GM21737 (cell line): ENCODE results near the gene MBTPS2.
"Not testable (repeated sequence)": the region's sequence is repeated elsewhere in the genome, so short reads cannot be mapped to it uniquely, and the experiment has no call there.

Source experiments
- ATAC-seq: cut with Tn5 transposase; IDR thresholded peaks from one replicate; pipeline ENCODE4 v1.9.1; 2021; ENCODE audit warnings: mild to moderate bottlenecking, moderate library complexity; ENCODE audit not compliant: unreplicated experiment

The MBTPS2 gene

DNA sequence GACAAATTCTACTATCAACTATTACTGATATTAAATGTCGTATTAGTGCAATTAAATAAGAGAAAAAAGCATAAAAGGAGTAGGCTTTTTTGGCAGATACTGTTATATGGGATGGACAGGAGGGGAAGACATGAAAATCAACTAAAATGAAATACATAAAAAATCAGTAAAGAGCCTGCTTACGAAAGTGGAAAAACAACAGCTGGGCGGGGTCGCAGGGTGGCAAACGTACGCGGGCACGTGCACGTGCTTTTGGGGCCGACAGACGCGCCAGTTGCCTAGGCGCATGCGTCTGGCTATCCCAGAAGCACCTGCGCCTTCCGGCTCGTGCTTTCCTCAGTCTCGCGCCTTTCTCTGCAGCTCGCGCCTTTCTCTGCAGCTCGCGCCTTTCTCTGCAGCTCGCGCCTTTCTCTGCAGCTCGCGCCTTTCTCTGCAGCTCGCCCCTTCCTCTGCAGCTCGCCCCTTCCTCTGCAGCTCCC, 16.6 kb downstream of the MBTPS2 start, which contains the start of gene YY2:
Gene YY2 (plus strand): TSS at position 51 of the 479 bp plus-strand sequence. CDS start 498 bp downstream, outside the sequence.
- no peak for ATAC-seq

DNA sequence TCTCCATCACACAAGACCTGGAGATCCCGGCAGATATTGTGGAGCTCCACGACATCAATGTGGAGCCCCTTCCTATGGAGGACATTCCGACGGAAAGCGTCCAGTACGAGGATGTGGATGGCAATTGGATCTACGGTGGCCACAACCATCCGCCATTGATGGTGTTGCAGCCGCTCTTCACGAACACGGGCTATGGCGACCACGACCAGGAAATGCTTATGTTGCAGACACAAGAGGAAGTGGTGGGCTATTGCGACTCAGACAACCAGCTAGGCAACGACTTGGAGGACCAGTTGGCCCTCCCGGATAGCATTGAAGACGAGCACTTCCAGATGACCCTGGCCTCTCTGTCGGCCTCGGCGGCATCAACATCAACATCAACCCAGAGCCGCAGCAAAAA, 17.1 kb downstream of the MBTPS2 start:
- ATAC-seq: no peak

DNA sequence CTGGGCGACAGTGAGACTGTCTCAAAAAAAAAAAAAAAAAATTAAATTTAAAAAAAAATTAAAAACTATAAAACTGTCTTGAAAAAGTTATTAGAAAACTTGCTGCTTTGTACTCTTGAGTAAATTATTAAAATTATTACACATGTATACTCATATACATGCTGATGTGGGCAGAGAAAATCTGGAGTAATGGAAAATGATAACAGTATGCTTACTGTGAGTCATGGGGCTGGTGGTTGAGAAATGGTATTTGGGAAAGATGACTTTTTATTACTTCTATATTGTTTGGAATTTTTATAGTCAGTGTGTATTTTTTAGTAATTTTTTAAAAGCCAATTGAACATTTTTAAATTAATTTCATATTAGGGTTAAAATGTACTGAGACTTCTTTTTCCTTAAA, 23.8 kb downstream of the MBTPS2 start:
- ATAC-seq: no peak

DNA sequence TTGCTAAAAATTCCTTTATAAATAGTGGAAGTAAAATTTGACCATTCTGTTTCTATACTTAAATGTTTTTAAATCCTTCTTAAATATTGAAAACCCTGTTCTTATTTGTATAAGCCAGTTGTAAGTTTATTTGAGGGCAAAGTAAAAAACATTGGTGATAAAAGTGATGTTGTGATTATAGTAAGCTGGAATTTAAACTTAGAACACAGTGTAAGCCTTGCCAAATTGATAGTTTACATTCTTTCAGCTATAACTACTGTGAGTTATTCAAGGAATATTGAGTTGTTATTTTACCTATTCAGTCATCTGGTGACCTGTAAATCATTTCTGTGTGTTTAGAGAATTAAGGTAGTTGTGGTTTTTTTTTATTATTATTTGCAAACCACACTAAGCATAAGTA, 26.0 kb downstream of the MBTPS2 start:
- ATAC-seq: no peak

DNA sequence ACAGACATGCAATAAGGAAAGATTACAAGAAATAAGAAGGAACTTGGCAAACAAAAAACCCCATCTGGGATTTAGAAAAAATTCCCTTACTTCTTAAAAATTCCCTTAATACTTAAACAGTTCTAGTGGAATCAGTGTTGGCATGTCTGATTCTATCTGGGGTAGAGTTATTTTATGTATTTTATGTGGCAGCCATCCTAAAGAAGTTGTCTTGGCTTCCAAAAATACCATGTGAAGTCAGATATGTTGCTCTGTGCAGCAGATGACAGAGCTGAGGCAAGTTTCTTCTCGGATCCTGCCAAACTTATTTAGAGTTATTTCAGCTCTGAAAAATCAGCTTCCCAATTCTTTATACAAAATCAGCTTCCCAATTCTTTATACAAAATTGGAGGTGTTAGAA, 31.1 kb downstream of the MBTPS2 start:
- ATAC-seq: no peak

DNA sequence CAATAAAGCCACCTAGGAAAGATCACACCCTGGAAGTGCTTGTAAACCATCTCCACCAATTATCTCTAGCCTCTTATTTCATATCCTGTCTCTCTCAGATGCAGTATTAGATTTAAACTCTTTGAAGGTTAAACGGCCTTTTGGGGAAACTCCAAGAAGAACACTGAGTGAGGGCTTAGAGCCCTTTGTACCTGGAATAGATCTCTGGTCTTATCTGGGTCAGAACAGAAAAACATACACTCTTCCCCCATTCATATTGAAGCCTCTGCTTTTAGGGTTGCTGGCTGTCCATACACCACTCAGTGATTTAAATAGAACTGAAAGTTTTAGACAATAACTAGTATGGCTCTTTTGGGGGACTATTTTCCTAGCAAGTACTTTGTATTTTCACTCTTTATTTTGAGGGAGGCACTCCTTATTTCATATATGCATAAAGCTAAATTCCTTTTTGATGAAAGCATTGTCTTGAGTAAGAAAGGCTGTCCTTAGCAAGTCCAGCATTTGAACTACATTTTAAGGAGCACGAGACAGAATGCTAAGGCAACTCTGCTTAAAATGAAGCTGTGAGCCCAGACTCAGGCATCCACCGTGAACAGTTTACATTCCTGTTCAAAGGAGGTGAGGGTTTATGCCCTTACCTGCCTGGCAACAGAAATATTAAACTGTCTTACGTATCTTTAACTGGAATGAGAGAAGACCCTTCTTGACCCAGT, 33.8 kb downstream of the MBTPS2 start:
- no peak for ATAC-seq

DNA sequence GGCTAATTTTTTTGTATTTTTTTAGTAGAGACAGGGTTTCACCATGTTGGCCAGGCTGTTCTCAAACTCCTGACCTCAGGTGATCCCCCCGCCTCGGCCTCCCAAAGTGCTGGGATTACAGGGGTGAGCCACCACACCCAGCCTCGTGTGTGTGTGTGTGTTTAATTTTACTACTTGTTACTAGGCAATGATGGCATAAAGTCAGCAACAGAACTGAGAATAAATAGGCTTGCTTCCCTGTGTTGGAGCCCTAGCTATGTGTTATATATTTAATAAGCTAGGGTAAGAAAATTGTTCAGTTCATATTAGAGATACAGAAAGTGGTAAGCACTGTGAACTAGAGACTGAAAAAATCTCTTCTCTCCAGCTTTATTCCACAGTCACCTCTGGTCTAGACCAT, 34.8 kb downstream of the MBTPS2 start:
- not testable (repeated sequence) for ATAC-seq

DNA sequence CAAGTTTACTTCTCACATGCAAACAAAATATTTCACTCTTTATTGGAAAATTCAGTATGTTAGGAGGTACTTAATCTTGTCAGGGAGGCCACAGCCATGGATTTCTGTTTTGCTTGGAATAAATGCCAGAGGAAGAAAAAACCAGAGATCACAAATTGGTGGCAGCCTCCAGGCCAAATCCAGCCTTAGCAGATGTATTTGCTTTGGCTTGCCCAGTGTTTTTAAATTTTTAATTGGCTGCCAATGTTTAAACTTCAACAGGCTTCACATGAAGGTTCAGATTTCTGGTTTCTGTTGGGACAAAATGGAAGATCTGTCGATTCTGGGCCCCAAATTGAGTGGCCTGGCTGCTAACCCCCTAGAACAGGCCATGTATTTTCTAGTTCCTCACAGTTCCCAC, 35.6 kb downstream of the MBTPS2 start:
- ATAC-seq: no peak

DNA sequence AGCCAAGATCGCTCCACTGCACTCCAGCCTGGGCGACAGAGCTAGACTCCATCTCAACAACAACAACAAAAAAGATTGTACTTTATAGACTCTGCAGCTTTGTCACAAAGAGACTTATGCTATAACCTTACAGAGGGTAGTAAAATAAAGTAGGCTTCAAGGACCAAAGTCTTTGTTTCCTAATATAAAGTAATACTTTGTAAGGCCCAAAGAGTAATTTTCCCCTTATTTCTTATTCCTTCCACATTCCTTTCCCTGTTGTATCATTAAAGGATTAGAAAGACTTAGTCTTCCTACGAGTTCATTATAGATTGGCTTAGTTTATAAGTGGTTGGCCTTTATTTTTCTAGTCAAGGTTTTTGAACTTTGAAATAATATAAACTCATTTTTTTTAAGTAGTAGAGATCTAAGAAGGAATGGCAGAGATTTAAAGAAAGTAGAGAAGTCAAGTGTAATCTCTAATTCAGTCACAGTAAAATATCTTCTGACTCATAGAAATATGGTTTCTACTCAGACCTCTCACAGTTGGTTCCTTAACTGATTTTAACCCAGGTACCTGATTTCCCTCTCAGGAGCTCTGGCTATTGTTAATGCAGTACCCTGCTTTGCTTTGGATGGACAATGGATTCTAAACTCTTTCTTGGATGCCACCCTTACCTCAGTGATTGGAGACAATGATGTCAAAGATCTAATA, 42.6 kb downstream of the MBTPS2 start:
- ATAC-seq: no peak

DNA sequence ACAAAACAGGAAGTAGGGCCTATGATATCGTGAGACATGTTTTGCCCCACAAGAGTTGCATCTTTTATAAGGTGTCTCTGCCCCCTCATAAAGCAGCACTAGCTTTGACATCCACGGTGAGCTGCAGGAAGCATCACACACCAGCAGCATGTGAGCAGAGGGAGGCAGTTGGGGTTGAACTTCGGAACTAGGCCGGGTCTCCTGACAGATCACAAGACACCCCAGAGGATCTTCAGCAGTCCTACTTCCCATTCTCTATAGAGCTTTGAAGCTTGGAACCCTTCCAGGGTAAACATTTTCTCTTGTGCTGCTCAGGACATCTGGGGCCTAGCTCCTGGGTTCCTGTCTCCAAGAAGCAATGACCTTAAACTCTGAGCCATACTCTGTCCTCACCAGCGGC, 43.8 kb downstream of the MBTPS2 start:
- ATAC-seq: no peak

DNA sequence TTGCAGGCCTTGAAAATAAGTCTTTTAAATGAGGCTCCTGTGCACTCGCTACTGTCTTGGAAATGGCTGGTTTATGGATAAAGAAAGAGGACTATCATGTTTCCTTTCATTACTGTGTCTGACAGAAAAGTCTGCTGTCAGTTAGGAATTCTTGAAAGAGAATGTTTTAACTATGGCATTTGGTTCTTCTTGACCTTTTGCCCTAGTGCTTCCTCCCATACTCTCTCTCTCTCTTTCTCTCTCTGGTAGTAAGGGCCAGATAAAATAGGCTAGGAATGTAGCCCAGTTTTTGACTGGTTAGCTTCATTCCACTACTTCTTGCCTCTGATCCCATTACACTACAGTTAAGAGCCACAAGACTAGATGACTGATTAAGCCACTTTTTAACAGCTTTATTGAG, 46.2 kb downstream of the MBTPS2 start:
- ATAC-seq: no peak

DNA sequence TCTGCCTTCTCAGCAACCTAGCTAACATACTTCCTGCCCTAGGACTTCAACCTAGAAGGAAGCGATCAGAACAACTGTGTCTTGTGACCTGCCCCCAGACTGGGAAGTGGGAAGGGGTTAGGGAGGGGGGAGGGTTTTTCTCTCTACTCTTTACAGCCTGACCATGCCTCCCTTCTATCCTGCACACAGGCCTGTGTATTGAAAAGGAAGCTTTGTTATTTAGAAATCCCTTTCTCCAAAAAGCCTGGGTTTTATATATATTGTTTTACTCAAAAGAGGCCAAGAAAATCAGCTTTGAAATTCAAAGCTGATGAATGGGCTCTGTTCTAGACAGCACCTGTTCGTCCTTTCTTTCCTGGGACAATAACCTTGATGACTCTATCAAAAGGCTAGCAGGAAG, 65.9 kb downstream of the MBTPS2 start:
- ATAC-seq: no peak

DNA sequence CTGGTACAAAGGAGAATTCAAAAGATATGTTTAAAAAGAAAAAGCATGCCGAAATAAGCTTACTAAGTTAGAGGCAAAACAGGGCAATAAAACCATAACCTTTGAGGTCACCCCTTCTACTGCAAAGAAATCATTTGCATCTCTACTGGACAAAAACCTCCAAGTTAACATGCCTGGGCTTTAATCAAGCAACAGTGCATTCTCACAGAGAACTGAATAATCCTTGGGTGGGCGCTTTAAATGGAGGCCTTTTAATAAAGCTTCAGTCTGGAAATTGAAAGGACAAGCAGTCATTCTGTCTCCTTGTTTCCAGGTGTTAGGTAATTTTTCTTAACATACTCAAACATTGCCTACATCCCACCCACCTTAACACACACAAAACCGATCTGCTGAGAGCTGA, 66.5 kb downstream of the MBTPS2 start:
- no peak for ATAC-seq

DNA sequence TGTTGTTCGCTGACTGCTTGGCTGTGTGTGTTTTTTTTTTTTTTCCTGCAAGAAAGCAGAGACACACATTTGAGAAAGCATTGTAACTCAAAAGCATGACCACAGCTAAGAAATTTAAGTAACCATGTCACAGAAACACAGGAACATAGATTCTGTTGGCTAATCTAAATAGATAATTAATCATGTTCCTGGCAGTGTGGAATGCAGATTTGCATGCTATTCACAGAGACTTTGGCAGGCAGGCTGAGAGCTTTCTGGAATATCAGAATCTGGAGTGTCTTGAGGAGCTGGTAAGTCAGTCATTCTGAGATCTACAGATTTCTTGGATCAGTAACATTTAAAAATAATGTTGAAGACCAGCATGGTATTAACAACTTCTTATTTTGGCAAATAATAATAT, 67.8 kb downstream of the MBTPS2 start:
- ATAC-seq: no peak

DNA sequence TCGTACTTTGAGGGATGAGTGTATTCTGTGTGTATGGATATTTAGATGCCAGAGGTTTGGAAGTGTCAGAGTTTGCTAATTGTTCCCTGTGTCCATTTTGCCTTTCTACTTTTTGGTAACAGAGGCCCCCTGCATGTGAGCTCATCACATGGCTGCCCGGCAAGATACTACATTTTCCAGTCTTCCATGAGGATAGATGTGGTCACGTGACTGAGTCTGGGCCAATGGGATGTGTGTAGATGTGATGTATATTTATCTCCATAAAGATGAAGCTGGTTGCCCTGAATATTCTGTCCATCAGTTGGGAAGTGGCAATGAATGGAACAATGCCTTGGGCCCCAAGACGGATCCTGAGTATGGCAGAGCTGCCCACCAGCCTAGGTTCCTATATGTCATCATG, 72.1 kb downstream of the MBTPS2 start:
- ATAC-seq: no peak

DNA sequence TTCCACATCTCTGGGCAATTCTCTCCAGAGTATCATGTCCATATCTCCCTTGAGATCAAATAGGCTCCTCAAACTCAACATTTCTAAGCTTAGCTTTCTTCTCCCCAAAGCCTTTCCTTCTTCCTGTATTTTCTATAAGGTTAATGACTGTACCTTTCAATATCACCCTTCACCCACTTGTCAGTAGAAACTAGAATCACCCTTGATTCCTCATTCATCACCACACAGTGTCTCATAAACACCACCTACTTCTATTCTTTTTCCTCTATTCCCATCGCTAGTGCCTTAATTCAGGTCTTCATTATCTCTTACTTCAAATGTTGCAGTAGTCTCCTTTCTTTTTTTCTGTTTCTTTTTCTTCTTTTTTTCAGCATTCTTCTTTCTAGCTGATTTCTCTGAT, 72.8 kb downstream of the MBTPS2 start:
- no peak for ATAC-seq

DNA sequence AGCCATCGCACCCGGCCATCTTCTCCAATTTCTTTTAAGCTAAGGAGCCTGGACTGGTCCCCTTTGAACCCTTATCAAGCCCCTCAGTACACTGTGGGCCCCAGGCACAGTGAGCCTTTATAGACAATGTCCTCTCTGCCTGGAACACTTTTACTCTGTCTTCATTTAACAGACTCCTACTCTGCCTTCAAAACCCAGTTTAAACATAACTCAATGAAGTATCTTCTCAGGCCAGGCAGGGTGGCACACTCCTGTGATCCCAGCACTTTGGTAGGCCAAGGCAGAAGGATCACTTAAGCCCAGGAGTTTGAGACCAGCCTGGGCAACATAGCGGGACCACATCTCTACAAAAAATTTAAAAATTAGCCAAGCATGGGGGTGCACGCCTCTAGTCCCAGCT, 73.6 kb downstream of the MBTPS2 start:
- ATAC-seq: no peak

DNA sequence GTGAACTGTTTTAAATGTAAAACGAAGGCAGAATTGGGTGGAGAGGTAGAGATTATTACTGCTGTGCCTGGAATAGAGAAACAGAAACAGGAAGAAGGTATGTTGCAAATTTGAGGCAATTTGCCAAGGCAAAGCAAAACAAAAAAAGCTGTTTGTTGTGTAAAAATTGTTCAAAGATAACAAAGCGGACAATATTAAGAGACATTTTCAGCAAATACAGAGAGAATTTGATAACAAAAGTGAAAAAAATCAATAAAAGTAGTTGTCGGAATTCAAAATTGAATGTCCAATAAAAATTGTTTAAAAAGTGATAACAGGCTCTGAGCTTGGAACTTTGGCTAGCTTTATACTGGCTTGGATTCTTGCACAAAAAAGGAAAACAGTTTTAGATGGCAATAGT, 86.7 kb downstream of the MBTPS2 start:
- ATAC-seq: no peak

DNA sequence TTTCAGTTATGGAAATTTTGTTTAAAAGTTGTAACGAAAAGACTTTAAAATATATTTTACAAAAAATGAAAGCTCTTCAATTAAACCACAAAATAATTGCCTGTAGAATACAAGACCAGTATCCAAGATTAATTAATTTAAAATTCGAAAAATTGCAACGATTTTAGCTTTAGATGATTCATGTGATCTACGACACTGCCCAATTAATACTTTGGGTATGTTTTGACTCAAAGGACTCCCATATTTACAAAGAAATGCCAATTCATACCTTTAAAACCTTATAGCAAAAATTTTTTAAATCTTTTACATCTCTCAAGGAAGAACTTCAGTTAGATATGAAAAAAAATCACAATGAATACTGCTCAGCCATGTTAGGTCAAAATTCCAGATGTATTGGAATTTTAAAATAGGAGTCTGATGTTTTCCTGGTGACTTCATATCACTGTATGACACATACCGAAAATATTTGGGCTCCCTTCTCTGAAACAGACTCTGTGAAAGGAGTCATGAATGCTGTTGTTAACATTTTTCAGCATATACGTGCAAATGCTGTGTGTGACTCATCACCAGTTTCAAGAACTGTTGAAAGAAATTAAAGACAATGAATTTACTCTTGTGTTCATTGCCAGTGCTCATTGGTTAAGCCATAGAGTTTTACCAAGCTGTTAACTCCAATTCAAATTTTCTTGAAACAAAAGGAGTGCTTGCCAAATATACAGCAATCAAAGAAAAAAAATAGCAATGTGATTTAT, 87.3 kb downstream of the MBTPS2 start:
- ATAC-seq: no peak

DNA sequence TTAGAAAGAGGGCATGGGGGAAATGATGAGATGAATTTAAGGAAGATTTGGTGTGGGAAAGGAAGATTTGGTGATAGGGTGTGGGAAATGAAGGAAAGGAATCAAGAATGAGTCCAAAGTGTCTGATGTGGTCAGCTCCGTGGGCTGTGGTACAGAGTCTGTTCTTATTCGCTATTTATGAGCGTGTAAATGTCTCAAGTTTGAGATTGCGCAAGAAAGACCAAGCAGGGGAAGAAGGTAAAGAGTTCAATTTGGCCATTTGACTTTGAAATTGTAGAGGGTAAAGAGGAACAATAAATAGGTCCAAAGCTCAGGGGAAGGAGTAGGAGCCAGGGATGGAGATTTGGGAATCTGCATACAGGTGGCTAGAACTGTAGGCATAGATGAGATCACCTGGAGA, 89.8 kb downstream of the MBTPS2 start:
- ATAC-seq: no peak

DNA sequence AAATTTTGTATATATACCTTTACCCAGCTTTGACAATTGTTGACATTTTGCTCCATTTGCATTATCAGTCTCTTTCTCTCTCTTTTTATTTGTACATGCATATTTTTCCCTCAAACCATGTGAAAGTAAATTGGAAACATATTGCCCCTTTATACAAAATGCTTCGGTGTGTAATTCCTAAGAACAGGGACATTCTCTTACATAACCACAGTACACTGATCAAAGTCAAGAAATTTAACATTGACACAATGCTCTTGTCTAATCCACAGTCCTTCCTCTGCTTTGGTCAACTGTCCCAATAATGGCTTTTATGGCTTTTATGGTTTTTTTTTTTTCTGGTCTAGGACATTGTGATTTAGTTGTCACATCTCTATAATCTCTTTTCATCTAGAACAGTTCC, 91.6 kb downstream of the MBTPS2 start:
- ATAC-seq: no peak
